Measurements from ENCODE around the gene ARID1B. TPM values are rescaled to one million over a fixed set of nuclear protein-coding genes. Genes with fewer than 3 reads are reported as not detected.

ARID1B gene
- total RNA-seq, 4 donors from 2014 or later, result 70.5 to 135 (median 78.2) TPM

GRCh38 chr6:157181649-157182048 is 404.5 kb downstream of the ARID1B start:
- no peak for DNase-seq (ENCODE audit: low spot score)
- TF ChIP-seq CTCF (IDR thresholded peaks at IDR 0.05), result no peak
- ATAC-seq (ENCODE audit: low FRiP score), result no peak

GRCh38 chr6:157182503-157183264 is 405.5 kb downstream of the ARID1B start:
- no peak for ATAC-seq (ENCODE audit: low FRiP score)
- no peak for DNase-seq (ENCODE audit: low spot score)
- no peak for TF ChIP-seq CTCF (IDR thresholded peaks at IDR 0.05)

- DNase-seq (ENCODE audit: low spot score) (peak; percentile 54), ATAC-seq (ENCODE audit: low FRiP score) (peak; percentile 83)
- peak in 2 of 3 donors; percentile 61 to 71 for TF ChIP-seq CTCF (IDR thresholded peaks at IDR 0.05)
Measured at GRCh38 chr6:157184202-157185015, 407.2 kb downstream of the ARID1B start.

- no peak for TF ChIP-seq CTCF (IDR thresholded peaks at IDR 0.05)
- DNase-seq (ENCODE audit: low spot score), result no peak
- no peak for ATAC-seq (ENCODE audit: low FRiP score)
Measured at GRCh38 chr6:157185171-157185570, 408.0 kb downstream of the ARID1B start.

- TF ChIP-seq CTCF (IDR thresholded peaks at IDR 0.05), result no peak
- ATAC-seq (ENCODE audit: low FRiP score), result no peak
Measured at GRCh38 chr6:157185986-157186385, 408.8 kb downstream of the ARID1B start.

GRCh38 chr6:157186785-157187181 is 409.6 kb downstream of the ARID1B start:
- no peak for TF ChIP-seq CTCF (IDR thresholded peaks at IDR 0.05)
- DNase-seq (ENCODE audit: low spot score), result no peak
- ATAC-seq (ENCODE audit: low FRiP score), result no peak

More at GRCh38 chr6:157185986-157186385, 408.8 kb downstream of the ARID1B start:
- DNase-seq (ENCODE audit: low spot score), result no peak
